PFSK-1 (cell line): ENCODE data around the gene DCXR.

Experiments
- FOXP2 ChIP-seq: optimal IDR thresholded peaks from 2 replicates; pipeline ENCODE3; 2011; ENCODE audit warnings: borderline replicate concordance, control low read depth, inconsistent platforms; ENCODE audit not compliant: insufficient read depth; ENCODE audit errors: extremely low read length, extremely low read depth
- POLR2AphosphoS5 ChIP-seq: IDR thresholded peaks from 2 replicates; pipeline ENCODE4 v1.6.1; 2012; ENCODE audit warnings: low read depth, mild to moderate bottlenecking, control low read depth, low read length, moderate library complexity
- SIN3A ChIP-seq: IDR thresholded peaks from 2 replicates; pipeline ENCODE4 v1.6.1; 2012; ENCODE audit warnings: mild to moderate bottlenecking, low read length, moderate library complexity, borderline replicate concordance; ENCODE audit not compliant: insufficient read depth
- TAF1 ChIP-seq: IDR thresholded peaks from 2 replicates; pipeline ENCODE4 v1.6.1; 2012; ENCODE audit warnings: low read length, control low read depth, borderline replicate concordance; ENCODE audit not compliant: insufficient read depth
- TF ChIP-seq, protein P1 (sequence below), 2 experiments: IDR thresholded peaks; 2 replicates each; pipeline versions ENCODE4 v1.6.1 to v1.8.0; 2011 to 2012; ENCODE audit warnings: low read depth in 2 of 2, low read length in 2 of 2, control low read depth in 1 of 2, inconsistent platforms in 1 of 2, mild to moderate bottlenecking in 1 of 2, moderate library complexity in 1 of 2; ENCODE audit not compliant: insufficient read depth in 1 of 2

DCXR gene

DNA sequence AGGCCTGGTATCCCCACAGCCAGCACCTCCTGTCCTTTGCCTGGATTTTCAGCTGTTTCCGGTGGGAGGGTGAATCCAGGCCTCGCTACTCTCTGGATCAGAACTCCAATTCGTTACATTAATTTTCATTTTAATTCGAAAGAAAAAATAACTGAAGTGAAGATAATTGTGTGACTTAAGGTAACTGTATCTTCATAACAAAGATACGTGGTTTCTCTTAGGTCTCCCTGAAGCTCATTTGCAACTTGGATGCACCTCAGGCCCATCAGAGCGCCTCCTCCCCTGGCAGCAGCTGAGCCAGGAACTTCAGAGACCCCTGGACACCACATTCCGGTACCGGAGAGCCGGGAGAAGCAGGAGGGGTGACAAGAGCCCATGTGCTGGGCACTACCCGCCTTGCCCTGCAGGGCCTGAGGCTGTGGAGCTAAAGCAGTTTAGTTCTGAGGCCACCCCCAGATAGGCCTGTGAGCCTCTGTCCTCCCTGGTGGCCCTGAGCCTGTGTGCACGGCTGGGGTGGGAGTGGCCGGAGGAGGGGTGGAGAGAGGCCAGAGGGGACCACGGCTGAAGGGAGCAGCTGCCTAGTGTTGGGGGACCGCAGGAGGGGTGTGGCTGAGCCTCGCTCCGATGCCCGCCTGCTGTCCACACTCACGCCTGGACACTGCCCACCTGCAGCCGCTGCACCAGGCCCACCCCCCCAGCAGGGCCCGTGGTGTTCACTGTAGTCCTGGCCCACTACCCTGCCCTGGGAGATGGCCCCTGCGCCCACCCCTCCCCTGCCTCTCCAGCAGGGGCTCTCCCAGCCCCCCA lies 39.5 kb upstream of the DCXR start:
- TF ChIP-seq POLR2AphosphoS5 (peak; percentile 41; the same call in 1 of the 2 replicates), TAF1 (no peak)

DNA sequence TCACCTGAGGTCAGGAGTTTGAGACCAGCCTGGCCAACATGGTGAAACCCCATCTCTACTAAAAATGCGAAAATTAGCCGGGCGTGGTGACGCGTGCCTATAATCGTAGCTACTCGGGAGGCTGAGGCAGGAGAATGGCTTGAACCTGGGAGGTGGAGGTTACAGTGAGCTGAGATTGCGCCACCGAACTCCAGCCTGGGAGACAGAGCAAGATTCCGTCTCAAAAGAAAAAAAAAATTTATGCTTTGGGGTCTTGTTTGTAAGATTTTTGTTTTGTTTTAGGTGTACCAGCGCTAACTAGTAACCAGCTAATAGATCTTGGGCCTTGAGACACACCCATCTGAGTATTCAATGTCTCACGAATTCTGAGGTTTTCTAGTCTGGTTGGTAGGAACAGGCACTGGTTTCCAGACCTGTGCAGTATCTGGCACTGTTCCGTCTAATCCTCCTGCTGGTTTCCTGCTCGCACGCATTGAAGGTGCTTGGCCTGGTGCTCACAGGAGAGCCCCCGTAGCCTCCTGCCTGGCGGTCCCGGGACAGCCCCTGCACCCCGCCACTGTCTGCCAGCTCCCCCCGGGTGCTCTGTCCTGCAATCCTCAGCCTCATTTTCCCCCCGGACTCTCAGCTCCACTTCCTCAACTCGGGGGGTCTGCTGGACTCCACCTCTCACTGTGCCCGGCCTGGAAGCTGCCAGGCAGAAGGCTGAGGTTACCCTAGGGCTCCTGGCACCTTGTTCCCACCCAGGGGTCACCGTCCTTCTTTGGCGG lies 38.7 kb upstream of the DCXR start:
- TF ChIP-seq TAF1 = no peak
- no peak for TF ChIP-seq SIN3A
- 0 out of 2 replicates have a peak, but pooled peaks have one; percentile 56 for TF ChIP-seq POLR2AphosphoS5
- TF ChIP-seq FOXP2 = no peak

DNA sequence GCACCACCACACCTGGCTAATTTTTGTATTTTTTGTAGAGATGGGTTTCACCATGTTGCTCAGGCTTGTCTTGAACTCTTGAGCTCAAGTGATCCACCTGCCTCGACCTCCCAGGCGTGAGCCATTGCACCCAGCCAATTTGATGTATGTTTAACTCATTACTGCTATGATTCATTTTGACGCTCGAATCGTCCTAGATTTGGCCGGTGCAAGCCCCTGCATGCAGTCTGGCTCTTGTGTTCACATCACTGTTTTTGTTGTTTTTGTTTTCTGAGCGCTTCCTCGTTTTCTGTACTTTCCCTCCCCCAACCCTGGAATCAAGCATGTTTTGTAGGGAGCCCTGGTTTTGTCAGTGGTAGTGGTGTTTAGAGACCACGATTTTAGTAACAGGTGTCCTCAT lies 35.9 kb upstream of the DCXR start:
- TF ChIP-seq POLR2AphosphoS5 = no peak
- TF ChIP-seq, protein P1, sequence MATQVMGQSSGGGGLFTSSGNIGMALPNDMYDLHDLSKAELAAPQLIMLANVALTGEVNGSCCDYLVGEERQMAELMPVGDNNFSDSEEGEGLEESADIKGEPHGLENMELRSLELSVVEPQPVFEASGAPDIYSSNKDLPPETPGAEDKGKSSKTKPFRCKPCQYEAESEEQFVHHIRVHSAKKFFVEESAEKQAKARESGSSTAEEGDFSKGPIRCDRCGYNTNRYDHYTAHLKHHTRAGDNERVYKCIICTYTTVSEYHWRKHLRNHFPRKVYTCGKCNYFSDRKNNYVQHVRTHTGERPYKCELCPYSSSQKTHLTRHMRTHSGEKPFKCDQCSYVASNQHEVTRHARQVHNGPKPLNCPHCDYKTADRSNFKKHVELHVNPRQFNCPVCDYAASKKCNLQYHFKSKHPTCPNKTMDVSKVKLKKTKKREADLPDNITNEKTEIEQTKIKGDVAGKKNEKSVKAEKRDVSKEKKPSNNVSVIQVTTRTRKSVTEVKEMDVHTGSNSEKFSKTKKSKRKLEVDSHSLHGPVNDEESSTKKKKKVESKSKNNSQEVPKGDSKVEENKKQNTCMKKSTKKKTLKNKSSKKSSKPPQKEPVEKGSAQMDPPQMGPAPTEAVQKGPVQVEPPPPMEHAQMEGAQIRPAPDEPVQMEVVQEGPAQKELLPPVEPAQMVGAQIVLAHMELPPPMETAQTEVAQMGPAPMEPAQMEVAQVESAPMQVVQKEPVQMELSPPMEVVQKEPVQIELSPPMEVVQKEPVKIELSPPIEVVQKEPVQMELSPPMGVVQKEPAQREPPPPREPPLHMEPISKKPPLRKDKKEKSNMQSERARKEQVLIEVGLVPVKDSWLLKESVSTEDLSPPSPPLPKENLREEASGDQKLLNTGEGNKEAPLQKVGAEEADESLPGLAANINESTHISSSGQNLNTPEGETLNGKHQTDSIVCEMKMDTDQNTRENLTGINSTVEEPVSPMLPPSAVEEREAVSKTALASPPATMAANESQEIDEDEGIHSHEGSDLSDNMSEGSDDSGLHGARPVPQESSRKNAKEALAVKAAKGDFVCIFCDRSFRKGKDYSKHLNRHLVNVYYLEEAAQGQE (IDR thresholded peaks at IDR 0.05; ENCODE audit: insufficient read depth in 1 of 2, low read depth in 2 of 2, low read length in 2 of 2) = no peak
- no peak for TF ChIP-seq TAF1
- TF ChIP-seq SIN3A = no peak
- TF ChIP-seq FOXP2 = no peak

DNA sequence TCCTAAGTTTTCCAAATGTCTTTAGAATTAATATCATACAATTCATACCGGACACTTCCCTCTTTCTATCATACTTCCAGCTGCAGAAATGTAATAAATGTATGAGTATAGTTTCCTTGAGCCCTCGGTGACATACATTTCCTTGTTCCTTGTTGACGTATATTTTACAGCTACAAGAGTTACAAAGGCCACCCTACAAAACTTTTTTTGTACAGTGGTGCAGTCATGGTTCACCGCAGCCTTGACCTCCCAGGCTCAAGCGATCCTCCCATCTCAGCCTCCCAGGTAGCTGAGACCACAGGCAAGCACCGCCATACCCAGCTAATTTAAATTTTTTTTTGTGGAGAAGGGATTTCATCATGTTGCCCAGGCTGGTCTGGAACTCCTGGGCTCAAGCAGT lies 35.3 kb upstream of the DCXR start:
- TF ChIP-seq, protein P1 (IDR thresholded peaks at IDR 0.05; ENCODE audit: insufficient read depth in 1 of 2, low read depth in 2 of 2, low read length in 2 of 2) = no peak
- TF ChIP-seq POLR2AphosphoS5 = no peak
- TF ChIP-seq FOXP2 = no peak
- no peak for TF ChIP-seq TAF1
- no peak for TF ChIP-seq SIN3A

DNA sequence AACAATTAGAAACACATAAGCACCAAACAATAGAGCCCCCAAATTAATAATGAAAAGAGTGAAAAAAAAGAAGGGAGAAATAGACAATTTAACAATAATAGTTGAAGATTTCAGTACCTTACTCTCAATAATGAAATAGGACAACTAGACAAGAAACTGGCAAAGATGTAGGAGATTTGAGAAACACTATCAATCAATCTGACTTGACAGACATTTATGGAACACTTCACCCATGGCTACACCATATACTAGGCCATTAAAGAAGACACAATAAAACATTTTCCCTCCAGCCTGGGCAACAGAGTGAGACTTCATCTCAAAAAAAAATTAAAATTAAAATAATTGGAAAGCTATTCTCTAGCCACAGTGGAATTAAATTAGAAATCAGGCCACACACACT lies 33.1 kb upstream of the DCXR start:
- TF ChIP-seq TAF1 (no peak), POLR2AphosphoS5 (no peak), FOXP2 (no peak), SIN3A (no peak)
- TF ChIP-seq, protein P1 (IDR thresholded peaks at IDR 0.05; ENCODE audit: insufficient read depth in 1 of 2, low read depth in 2 of 2, low read length in 2 of 2) = no peak
